ENCODE results near the gene SURF2.

Gene SURF2

GRCh38 chr9:133335924-133336811 is 20.2 kb upstream of the SURF2 start, which contains the start of gene SURF6:
SURF6 (minus strand) TSS chr9:133336188; CDS start chr9:133336132, 56 bp downstream.
- in situ Hi-C loops (cut with MboI; ENCODE audit: low sequenced_read_pairs): no loop called here

- in situ Hi-C loops (cut with MboI; ENCODE audit: low sequenced_read_pairs): no loop called here
Measured at GRCh38 chr9:133339641-133340040, 16.7 kb upstream of the SURF2 start.

- in situ Hi-C loops (cut with MboI; ENCODE audit: low sequenced_read_pairs): no loop called here
Measured at GRCh38 chr9:133340256-133340655, 16.1 kb upstream of the SURF2 start.

- in situ Hi-C loops (cut with MboI; ENCODE audit: low sequenced_read_pairs): no loop called here
Measured at GRCh38 chr9:133340916-133341315, 15.4 kb upstream of the SURF2 start.

GRCh38 chr9:133341369-133342068 is 14.8 kb upstream of the SURF2 start:
- in situ Hi-C loops (cut with MboI; ENCODE audit: low sequenced_read_pairs): no loop called here

GRCh38 chr9:133342069-133342406 is 14.3 kb upstream of the SURF2 start:
- in situ Hi-C loops (cut with MboI; ENCODE audit: low sequenced_read_pairs): no loop called here

- in situ Hi-C loops (cut with MboI; ENCODE audit: low sequenced_read_pairs): no loop called here
Measured at GRCh38 chr9:133342570-133342969, 13.8 kb upstream of the SURF2 start.

GRCh38 chr9:133344071-133344470 is 12.3 kb upstream of the SURF2 start:
- in situ Hi-C loops (cut with MboI; ENCODE audit: low sequenced_read_pairs): no loop called here

GRCh38 chr9:133344979-133345378 is 11.4 kb upstream of the SURF2 start:
- in situ Hi-C loops (cut with MboI; ENCODE audit: low sequenced_read_pairs): no loop called here

GRCh38 chr9:133345596-133345995 is 10.8 kb upstream of the SURF2 start:
- in situ Hi-C loops (cut with MboI; ENCODE audit: low sequenced_read_pairs): no loop called here

GRCh38 chr9:133346021-133346785 is 10.1 kb upstream of the SURF2 start:
- in situ Hi-C loops (cut with MboI; ENCODE audit: low sequenced_read_pairs): no loop called here

GRCh38 chr9:133347515-133347984 is 8.8 kb upstream of the SURF2 start:
- in situ Hi-C loops (cut with MboI; ENCODE audit: low sequenced_read_pairs): no loop called here

GRCh38 chr9:133347985-133348717 is 8.2 kb upstream of the SURF2 start, which contains the start of the genes MED22 and RPL7A:
MED22 (minus strand) TSS chr9:133348131; CDS start chr9:133346662, 1,469 bp downstream.
RPL7A (plus strand) TSS chr9:133348218; CDS start chr9:133348244, 26 bp downstream.
- in situ Hi-C loops (cut with MboI; ENCODE audit: low sequenced_read_pairs): no loop called here

- in situ Hi-C loops (cut with MboI; ENCODE audit: low sequenced_read_pairs): no loop called here
Measured at GRCh38 chr9:133348718-133349573, 7.4 kb upstream of the SURF2 start.

GRCh38 chr9:133349965-133350616 is 6.3 kb upstream of the SURF2 start:
- in situ Hi-C loops (cut with MboI; ENCODE audit: low sequenced_read_pairs): no loop called here

- in situ Hi-C loops (cut with MboI; ENCODE audit: low sequenced_read_pairs): no loop called here
Measured at GRCh38 chr9:133351526-133351907, 4.8 kb upstream of the SURF2 start.

GRCh38 chr9:133351908-133352634 is 4.3 kb upstream of the SURF2 start:
- in situ Hi-C loops (cut with MboI; ENCODE audit: low sequenced_read_pairs): no loop called here

GRCh38 chr9:133352635-133353340 is 3.6 kb upstream of the SURF2 start:
- in situ Hi-C loops (cut with MboI; ENCODE audit: low sequenced_read_pairs): no loop called here

Measured in HL-60/S4 (cell line).